GM23248 (cell line): ENCODE measurements around the gene SRCIN1.

Source experiments
- EZH2 ChIP-seq: fragments of 200-600 bp; sonication (generic); IDR thresholded peaks from 2 replicates; pipeline ENCODE4 v1.6.1; 2018; ENCODE audit warnings: antibody characterized with exemption, mild to moderate bottlenecking; ENCODE audit not compliant: insufficient read depth, poor library complexity, severe bottlenecking
- EZH2phosphoT487 ChIP-seq: fragments of 200-600 bp; sonication (generic); IDR thresholded peaks from 2 replicates; pipeline ENCODE4 v1.6.1; 2018; ENCODE audit warnings: antibody characterized with exemption, moderate library complexity, mild to moderate bottlenecking, low read depth; ENCODE audit not compliant: insufficient read depth

GRCh38 chr17:38546396-38546795 lies 59.4 kb downstream of the SRCIN1 start:
- TF ChIP-seq EZH2, result no peak
- no peak for TF ChIP-seq EZH2phosphoT487
